HT-29 (cell line): ENCODE data around the gene NFS1. TPM values are rescaled to one million over a fixed set of nuclear protein-coding genes. Genes with fewer than 3 reads are reported as not detected.
A peak's percentile ranks its signal among the peaks of the same experiment; 100 is the strongest.

Experiments
- DNase-seq: peaks from one replicate; pipeline ENCODE4 v3.0.0-alpha.2; 2015; ENCODE audit warnings: low spot score
- total RNA-seq: library from RNA; depleted of rRNA; stranded (reverse); fragments of >200 nt; shearing (Covaris generic); gene quantifications from 2 replicates; pipeline ENCODE4 v1.2.3, GENCODE V29; 2014

NFS1 gene
- total RNA-seq, 1 experiment from 2014 or later, result 132 TPM

GRCh38 chr20:35643045-35643444 is 56.1 kb downstream of the NFS1 start:
- DNase-seq, result no peak

- DNase-seq, result no peak
Observed at GRCh38 chr20:35641743-35642142, 57.4 kb downstream of the NFS1 start.

GRCh38 chr20:35640724-35641123 is 58.4 kb downstream of the NFS1 start:
- no peak for DNase-seq

- no peak for DNase-seq
Observed at GRCh38 chr20:35638751-35639150, 60.4 kb downstream of the NFS1 start.

GRCh38 chr20:35637276-35637675 is 61.9 kb downstream of the NFS1 start:
- no peak for DNase-seq

GRCh38 chr20:35636095-35636494 is 63.1 kb downstream of the NFS1 start:
- DNase-seq, result no peak

GRCh38 chr20:35635652-35636051 is 63.5 kb downstream of the NFS1 start:
- no peak for DNase-seq

GRCh38 chr20:35632539-35633115 is 66.5 kb downstream of the NFS1 start:
- DNase-seq, result no peak

- DNase-seq, result no peak
Observed at GRCh38 chr20:35630636-35631035, 68.5 kb downstream of the NFS1 start.

GRCh38 chr20:35629427-35630145 is 69.6 kb downstream of the NFS1 start:
- no peak for DNase-seq

GRCh38 chr20:35627121-35627520 is 72.0 kb downstream of the NFS1 start:
- DNase-seq, result no peak

- DNase-seq, result no peak
Observed at GRCh38 chr20:35626386-35627001, 72.7 kb downstream of the NFS1 start.

GRCh38 chr20:35625584-35626385 is 73.4 kb downstream of the NFS1 start:
- DNase-seq, result no peak

GRCh38 chr20:35621560-35621946 is 77.6 kb downstream of the NFS1 start:
- peak; percentile 47 for DNase-seq

GRCh38 chr20:35620818-35621559 is 78.2 kb downstream of the NFS1 start:
- DNase-seq, result no peak

GRCh38 chr20:35619196-35620095 is 79.7 kb downstream of the NFS1 start:
- peak; percentile 98 for DNase-seq

GRCh38 chr20:35618263-35619131 is 80.7 kb downstream of the NFS1 start:
- DNase-seq, result peak; percentile 71
